HG03439 (cell line): ENCODE data around the gene ACLY.
"Not testable (repeated sequence)": the region's sequence is repeated elsewhere in the genome, so short reads cannot be mapped to it uniquely, and the experiment has no call there.

ENCODE experiments used
- ATAC-seq: cut with Tn5 transposase; IDR thresholded peaks from one replicate; pipeline ENCODE4 v1.9.1; 2021; ENCODE audit warnings: mild to moderate bottlenecking, moderate library complexity; ENCODE audit not compliant: unreplicated experiment

ACLY gene

DNA sequence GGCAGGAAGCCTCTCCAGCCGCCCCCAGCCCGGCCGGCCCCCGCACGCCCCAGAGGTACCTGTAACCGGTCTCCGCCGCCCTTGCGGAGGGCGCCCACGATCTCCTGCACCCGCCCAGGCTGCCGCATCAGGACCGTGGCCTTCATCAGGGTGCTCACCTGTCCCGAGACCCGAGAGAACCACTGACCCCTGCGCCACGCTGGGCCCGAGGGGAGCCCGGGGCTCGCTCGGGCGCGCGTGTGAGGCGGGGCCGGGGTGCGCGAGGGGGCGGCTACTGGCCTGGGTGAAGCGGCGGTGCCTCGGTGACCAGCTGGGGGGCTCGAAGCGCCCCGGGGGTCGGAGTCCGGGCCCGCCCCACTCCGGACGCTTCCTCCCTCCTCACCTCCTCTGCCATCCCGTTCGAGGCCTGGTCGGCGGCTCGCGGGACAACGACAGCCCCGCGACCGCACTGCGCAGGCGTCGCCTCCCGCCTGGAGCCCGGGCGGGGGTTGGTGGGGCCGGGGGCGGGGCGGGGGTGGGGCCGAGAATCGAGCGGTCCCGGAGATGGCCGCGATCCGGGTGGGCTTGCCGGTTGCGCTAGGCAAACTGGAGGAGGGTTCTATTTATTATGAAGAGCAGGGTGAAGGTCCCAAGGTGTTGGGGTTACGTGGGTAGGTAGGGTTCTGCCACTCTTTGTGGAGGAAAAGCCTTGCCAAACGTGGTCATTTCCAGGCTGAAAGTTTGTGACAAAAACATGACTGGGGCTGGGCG lies 82.8 kb downstream of the ACLY start, which contains the start of gene NT5C3B:
Gene NT5C3B, minus strand, starts transcription at position 433 of the 750 bp plus-strand sequence. Its CDS starts 39 bp downstream, at position 394.
- no peak for ATAC-seq

DNA sequence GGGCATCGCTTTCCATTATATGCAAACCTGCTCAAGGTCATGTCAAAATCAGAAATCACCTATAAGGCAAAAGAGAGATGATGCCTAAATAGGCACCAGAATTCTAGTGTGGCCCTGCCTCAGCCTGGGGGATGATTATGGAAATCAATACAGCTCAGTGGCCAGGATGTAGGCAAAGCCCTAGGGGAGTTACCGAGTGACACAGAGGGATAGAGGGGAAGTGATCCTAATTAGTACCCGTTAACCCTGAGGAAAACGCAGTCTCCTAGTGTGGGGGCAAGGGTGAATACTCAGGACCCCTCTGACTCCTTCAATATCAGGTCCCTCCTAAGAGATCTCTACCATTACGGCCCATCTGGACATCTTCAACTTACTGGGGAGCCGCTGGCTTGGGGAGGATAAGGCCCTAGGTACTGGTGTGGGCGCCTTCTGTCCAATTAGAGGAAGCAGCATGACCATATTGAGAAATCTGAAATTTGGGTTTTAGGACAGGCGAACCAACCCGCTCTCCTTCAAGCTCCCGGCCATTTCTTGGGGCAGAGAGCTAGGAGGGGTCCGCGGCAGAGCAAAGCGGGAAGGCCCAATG lies 83.4 kb downstream of the ACLY start:
- no peak for ATAC-seq

DNA sequence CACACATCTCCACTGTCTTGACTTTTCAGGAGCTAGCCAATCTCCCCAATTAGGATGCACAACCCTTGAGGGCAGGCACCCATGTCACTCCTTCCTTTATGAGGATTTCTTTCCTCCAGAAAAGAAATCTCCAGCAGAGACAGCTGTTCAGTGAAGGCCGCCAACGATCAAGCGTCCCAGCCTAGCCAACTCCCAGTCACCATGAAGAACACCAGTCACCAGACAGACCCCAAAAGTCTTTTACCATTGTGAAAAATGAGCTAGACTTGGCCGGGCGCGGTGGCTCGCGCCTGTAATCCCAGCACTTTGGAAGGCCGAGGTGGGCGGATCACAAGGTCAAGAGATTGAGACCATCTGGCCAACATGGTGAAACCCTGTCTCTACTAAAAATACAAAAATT lies 88.8 kb downstream of the ACLY start:
- not testable (repeated sequence) for ATAC-seq

DNA sequence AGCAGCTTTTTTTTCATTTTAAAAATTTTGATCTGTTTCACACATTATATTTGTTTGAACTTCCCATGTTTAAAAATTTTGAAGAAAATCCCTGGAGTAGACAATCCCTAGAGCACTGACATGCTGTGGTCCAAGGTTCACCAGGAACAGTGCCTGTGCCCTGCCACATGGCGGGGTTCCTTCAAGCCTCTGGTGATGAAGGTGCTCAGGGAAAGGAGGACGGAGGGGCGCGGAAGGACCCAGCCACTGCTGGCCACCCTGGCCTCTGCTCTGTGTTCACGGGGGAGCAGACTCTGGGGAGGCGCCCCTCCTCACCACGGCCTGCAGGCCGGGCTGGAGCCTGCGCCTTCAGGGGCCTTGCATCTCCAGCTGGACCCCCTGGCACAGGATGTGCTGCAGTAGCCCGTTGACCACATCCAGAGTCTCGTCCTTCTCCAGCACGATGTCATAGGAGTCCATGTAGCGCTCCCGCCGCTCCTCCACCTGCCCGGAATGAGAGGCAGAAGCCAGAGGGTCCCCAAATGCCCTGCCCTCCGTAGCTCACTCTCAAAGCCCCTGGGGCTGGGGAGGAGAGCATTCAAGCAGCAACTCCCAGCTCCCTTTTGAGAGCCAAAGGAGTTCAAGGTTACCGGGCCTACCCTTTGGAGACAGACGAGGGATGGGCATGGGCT lies 93.4 kb downstream of the ACLY start:
- ATAC-seq, result no peak

DNA sequence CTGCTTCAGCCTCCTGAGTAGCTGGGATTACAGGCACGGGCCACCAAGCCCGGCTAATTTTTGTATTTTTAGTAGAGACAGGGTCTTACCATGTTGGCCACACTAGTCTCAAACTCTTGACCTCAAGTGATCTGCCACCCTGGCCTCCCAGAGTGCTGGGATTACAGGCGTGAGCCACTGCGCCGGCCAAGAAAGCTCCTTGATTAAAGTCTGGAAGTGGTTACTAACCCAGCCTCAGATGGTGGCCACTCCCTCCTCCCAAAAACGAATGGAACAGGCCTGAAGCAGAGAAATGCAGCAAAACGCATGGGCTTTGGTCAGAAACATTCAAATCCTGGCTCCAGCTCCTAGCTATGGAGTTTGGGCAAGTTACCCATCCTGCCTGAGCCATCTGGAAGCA lies 94.7 kb downstream of the ACLY start:
- no peak for ATAC-seq

DNA sequence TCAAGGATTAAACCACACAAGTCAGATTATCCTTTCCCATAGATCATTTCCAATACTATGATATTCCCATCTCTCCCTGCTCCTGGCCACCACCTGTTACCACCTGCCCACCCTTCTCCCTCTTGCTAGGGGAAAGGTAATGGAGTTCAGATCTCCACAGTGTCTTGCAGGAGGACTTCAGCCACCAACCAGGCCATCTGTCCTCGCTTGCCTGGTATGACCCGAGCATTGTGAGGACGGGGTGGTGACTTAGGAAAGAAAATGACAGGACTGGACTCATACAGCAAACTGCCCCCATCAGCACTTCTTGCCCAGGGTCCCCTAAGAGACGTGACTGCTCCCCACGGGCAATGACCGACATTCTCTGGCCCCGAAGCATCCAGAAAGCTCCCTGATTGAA lies 95.2 kb downstream of the ACLY start:
- ATAC-seq, result no peak

DNA sequence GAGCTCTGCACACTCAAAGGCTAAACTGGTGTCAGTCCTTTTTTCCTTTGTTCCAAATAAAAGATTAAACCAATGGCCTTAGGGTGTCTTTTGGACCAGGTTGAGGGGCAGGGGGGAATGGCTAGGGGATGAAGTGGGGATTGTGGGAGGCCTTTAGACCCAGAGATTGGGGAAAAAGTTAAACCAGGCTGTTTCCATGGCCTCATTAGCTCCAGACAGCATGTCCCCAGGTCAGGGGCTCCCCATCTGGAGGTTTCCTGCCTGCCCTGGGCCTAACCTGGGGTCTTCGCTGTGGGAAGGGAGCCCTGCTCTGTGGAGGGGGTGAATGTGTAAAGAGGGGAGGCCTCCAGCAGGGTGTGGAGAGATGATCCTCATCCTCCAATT lies 95.6 kb downstream of the ACLY start:
- no peak for ATAC-seq

DNA sequence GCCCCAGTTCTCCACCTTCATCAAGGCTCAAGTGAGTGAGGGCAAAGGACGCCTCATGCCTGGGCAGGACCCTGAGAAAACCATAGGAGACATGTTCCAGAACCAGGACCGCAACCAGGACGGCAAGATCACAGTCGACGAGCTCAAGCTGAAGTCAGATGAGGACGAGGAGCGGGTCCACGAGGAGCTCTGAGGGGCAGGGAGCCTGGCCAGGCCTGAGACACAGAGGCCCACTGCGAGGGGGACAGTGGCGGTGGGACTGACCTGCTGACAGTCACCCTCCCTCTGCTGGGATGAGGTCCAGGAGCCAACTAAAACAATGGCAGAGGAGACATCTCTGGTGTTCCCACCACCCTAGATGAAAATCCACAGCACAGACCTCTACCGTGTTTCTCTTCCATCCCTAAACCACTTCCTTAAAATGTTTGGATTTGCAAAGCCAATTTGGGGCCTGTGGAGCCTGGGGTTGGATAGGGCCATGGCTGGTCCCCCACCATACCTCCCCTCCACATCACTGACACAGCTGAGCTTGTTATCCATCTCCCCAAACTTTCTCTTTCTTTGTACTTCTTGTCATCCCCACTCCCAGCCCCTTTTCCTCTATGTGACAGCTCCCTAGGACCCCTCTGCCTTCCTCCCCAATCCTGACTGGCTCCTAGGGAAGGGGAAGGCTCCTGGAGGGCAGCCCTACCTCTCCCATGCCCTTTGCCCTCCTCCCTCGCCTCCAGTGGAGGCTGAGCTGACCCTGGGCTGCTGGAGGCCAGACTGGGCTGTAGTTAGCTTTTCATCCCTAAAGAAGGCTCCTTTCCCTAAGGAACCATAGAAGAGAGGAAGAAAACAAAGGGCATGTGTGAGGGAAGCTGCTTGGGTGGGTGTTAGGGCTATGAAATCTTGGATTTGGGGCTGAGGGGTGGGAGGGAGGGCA lies 96.3 kb downstream of the ACLY start:
- no peak for ATAC-seq

DNA sequence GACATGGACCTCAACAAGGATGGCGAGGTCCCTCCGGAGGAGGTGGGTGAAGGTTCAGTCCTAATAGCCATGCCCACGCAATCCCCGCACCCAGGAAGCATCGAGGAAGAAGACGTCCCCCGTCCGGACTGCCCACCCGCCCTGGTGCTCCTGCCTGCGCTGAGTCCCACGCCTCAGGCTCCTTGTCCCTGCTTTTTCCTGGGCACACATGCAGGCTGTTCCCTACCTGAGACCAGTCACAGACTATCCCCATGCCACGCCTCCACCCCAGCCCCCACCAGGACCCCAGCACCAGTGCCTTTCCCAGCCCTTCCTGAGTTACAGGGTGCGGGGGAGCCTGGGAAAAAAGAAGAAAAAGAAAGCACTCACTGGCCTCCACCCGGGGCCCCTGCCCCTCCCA lies 97.0 kb downstream of the ACLY start:
- no peak for ATAC-seq

DNA sequence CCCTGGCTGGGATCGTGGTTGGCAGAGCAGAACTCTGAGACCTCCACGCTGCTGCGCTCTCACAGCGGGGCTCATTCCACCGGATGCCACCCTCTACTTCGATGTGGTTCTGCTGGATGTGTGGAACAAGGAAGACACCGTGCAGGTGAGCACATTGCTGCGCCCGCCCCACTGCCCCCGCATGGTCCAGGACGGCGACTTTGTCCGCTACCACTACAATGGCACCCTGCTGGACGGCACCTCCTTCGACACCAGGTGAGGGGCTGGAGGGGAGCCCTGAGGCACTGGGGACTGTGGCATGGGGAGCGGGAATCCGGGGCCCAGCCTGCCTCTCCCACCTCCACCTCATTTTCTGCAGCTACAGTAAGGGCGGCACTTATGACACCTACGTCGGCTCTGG lies 100.7 kb downstream of the ACLY start:
- no peak for ATAC-seq
